Thymus (tissue), 11 donors: ENCODE results near the gene FGFR2. TPM values are rescaled to one million over a fixed set of nuclear protein-coding genes. Genes with fewer than 3 reads are reported as not detected.

Experiments
- DNase-seq, 9 donors: peaks; one replicate each; pipeline ENCODE4 v3.0.0-alpha.2; 2013; ENCODE audit warnings: low spot score in 9 of 9, low read depth in 6 of 9, missing footprints in 1 of 9
- H3K27ac ChIP-seq, 2 donors: one replicate each; pipeline ENCODE4 v1.5.1; 2013; ENCODE audit warnings: control low read depth in 1 of 2, low read depth in 1 of 2, low read length in 1 of 2, mild to moderate bottlenecking in 1 of 2, moderate library complexity in 1 of 2
- H3K27me3 ChIP-seq, 2 donors: one replicate each; pipeline ENCODE4 v1.5.1; 2013; ENCODE audit warnings: low read length in 1 of 2; ENCODE audit not compliant: control insufficient read depth in 2 of 2, insufficient read depth in 1 of 2
- H3K36me3 ChIP-seq, 2 donors: one replicate each; pipeline ENCODE4 v1.5.1; 2013; ENCODE audit warnings: low read length in 1 of 2, mild to moderate bottlenecking in 1 of 2, moderate library complexity in 1 of 2; ENCODE audit not compliant: control insufficient read depth in 2 of 2, insufficient read depth in 2 of 2
- H3K4me1 ChIP-seq, 2 donors: one replicate each; pipeline ENCODE4 v1.5.1; 2013; ENCODE audit warnings: low read length in 2 of 2; ENCODE audit not compliant: control insufficient read depth in 2 of 2, insufficient read depth in 2 of 2
- H3K4me3 ChIP-seq, 2 donors: one replicate each; pipeline ENCODE4 v1.5.1; 2013; ENCODE audit warnings: low read length in 2 of 2, control low read depth in 1 of 2, mild to moderate bottlenecking in 1 of 2
- H3K9me3 ChIP-seq, 2 donors: one replicate each; pipeline ENCODE4 v1.5.1; 2013; ENCODE audit warnings: low read length in 1 of 2, mild to moderate bottlenecking in 1 of 2; ENCODE audit not compliant: control insufficient read depth in 2 of 2, insufficient read depth in 1 of 2
- WGBS: extraction: QIAGEN DNeasy Blood & Tissue Kit; methylation state at CpG from one replicate; pipeline ENCODE4 v1.1.7; 2013; 5-methylcytosine and 5-hydroxymethylcytosine counted together
- polyA plus RNA-seq: library from polyadenylated mRNA; stranded (reverse); fragments of 200-250 nt; gene quantifications from one replicate; pipeline ENCODE4 v1.2.3, GENCODE V29; 2013
- total RNA-seq: library from RNA; stranded (reverse); fragments of 120-200 nt; gene quantifications from one replicate; pipeline ENCODE4 v1.2.4, GENCODE V29; 2013
- donor health status: healthy.

The FGFR2 gene
- total and polyA plus RNA-seq, 2 donors: 13.3 to 26.2 TPM

DNA sequence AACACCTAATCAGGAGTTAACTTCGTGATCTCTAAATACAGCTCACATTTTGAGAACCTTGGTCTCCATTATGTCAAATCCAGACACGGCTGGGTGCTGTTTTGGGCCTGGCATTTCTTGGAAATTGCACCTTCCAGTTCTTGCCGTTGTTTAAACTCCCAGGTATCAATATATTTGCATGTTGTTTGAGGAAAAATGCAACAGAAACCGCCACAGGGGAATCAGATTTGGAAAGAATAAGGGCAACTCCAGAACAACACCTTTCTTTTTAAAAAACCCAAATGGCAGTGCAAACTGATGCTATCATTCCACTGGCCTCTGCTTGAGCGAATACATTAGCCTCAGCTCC lies 162.0 kb downstream of the FGFR2 start:
- H3K9me3 ChIP-seq: no peaks in the 10 kb centered on the region
- no peaks in the 10 kb centered on the region for H3K27me3 ChIP-seq
- no peak overlapping the region for H3K27ac ChIP-seq
- no peak overlapping the region for H3K4me3 ChIP-seq
- no peaks in the 10 kb centered on the region for H3K36me3 ChIP-seq
- no peak for DNase-seq
- WGBS: 83% methylated on average over 5 of the region's 5 CpGs
- H3K4me1 ChIP-seq: no peaks in the 10 kb centered on the region

DNA sequence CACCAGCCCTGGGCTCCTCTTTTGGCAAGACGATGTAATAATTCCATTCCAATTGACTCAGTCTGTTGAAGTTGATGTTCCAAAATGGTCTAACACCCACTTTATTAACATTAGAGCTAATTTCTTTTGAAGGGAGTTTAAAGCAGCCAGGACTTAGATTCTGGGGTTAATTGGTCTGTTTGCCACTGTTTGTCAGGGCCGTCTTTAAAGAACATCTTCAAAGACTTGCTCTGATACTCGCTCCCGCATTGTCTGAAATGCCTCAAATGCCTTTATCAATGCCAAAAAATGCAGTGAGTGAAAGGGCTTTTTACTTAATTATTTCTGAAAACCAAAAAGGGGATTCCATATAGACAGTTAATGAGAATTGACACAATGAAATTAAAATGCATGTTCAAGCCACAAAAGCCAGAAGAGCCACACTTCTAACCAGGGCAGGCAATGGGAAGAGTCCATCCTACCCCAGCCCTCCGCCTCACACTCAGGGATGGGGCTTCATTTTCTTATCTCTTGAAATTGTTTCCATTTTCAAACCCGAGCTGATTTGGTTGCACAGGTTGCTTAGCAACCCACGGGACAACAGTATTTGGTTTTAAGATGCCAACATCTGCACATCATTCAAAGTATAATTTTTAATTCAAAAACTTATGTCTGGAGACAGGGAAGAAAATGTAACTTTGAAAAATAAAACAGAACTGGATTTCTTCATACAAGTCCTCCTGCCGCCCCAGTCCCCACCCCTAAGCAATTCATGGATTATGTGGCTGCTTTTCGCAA lies 163.0 kb downstream of the FGFR2 start:
- no peaks in the 10 kb centered on the region for H3K27me3 ChIP-seq
- 92% methylated on average over 9 of the region's 9 CpGs for WGBS
- no peak for DNase-seq

DNA sequence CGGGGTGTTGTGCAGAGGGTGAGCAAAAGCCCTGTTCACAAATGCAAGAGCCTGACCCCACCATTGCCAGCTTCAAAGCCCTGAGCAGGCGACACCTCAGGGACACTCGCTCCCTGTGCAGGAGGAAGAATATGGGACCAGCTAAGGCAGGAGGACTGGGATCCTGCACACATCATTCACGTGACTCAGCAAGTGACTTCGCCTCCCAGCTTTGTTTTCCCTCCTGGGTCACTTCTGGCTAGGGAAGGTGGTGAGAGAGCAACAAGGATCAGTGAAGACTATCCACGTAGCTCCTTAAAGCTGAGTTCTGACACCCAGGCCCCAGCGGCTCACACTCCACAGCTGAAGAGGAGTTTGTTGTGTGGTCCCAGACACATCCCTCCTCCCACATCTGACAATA lies 164.3 kb downstream of the FGFR2 start:
- H3K27ac ChIP-seq: no peak overlapping the region
- H3K4me1 ChIP-seq: no peaks in the 10 kb centered on the region
- 97% methylated on average over 7 of the region's 7 CpGs for WGBS
- DNase-seq: no peak
- no peaks in the 10 kb centered on the region for H3K9me3 ChIP-seq
- H3K27me3 ChIP-seq: no peaks in the 10 kb centered on the region
- H3K4me3 ChIP-seq: no peak overlapping the region
- no peaks in the 10 kb centered on the region for H3K36me3 ChIP-seq

More for the DNA sequence above, 163.0 kb downstream of the FGFR2 start:
- Histone ChIP-seq H3K4me1 (no peaks in the 10 kb centered on the region), H3K27ac (no peak overlapping the region), H3K9me3 (no peaks in the 10 kb centered on the region), H3K4me3 (no peak overlapping the region), H3K36me3 (no peaks in the 10 kb centered on the region)

GRCh38 chr10:121428867-121429266 lies 169.4 kb downstream of the FGFR2 start:
- Histone ChIP-seq H3K27ac (no peak overlapping the region), H3K4me1 (no peaks in the 10 kb centered on the region), H3K9me3 (no peaks in the 10 kb centered on the region), H3K4me3 (no peak overlapping the region), H3K27me3 (no peaks in the 10 kb centered on the region), H3K36me3 (no peaks in the 10 kb centered on the region)
- no peak for DNase-seq
- WGBS: 94% methylated on average over 1 of the region's 1 CpG
